K562 (cell line): ENCODE measurements around the gene ADAM22. TPM values are rescaled to one million over a fixed set of nuclear protein-coding genes. Genes with fewer than 3 reads are reported as not detected.

ENCODE experiments used
- ATAC-seq: fragments of 200-7000 bp; cut with Tn5 transposase; 3 replicates; pipeline ENCODE4 v1.9.1; 2020; ENCODE audit warnings: moderate library complexity
- BruUV-seq: library from RNA; stranded (reverse); fragments of 400-500 nt; replicated peaks from 2 replicates; lab custom pipeline; 2021; lab: Mats Ljungman, UMichigan
- CTCF ChIA-PET: fragments of 300-600 bp; formaldehyde crosslinking; extraction: SDS; loops from one replicate; lab custom pipeline; 2021; ENCODE audit warnings: low intra/inter-chr PET ratio; lab: Yijun Ruan, JAX
- POLR2A ChIA-PET: fragments of 300-600, 350-650 bp; sonication (Branson Sonifier 250); formaldehyde crosslinking; extraction: SDS; loops from one replicate; lab custom pipeline; 2021; ENCODE audit warnings: antibody characterized with exemption, inconsistent platforms; lab: Yijun Ruan, JAX
- DNase-seq, 4 experiments: peaks; one replicate each; pipeline versions ENCODE4 v3.0.0 to v3.0.0-alpha.2; 2011 to 2018; ENCODE audit warnings: low spot score in 3 of 4, mixed read lengths in 3 of 4; ENCODE audit errors: extremely low read depth in 1 of 4
- FAIRE-seq: peaks from 2 replicates; lab custom pipeline; 2011; peaks lifted over from hg19 to GRCh38; lab: Jason Lieb, UNC
- H2AFZ ChIP-seq: 2 replicates; pipeline ENCODE4 v1.6.0; 2011; ENCODE audit warnings: low read depth, low read length, control low read depth, inconsistent platforms
- H3K27ac ChIP-seq: fragments of 200-600 bp; 3 replicates; pipeline ENCODE4 v1.8.0; 2011; ENCODE audit warnings: low read depth, mild to moderate bottlenecking, control low read depth, inconsistent platforms, low read length, moderate library complexity, mixed read lengths; ENCODE audit errors: extremely low read depth
- H3K27me3 ChIP-seq, 2 experiments: fragments of 300-600 bp in 1 of 2; 2 replicates in 1 of 2; 3 replicates in 1 of 2; pipeline versions ENCODE4 v1.6.0 to v1.8.0; 2011; ENCODE audit warnings: inconsistent platforms in 2 of 2, low read length in 2 of 2, mild to moderate bottlenecking in 1 of 2, mixed read lengths in 1 of 2, moderate library complexity in 1 of 2; ENCODE audit not compliant: control insufficient read depth in 2 of 2, insufficient read depth in 2 of 2
- H3K36me3 ChIP-seq: fragments of 300-600 bp; 3 replicates; pipeline ENCODE4 v1.8.0; 2011; ENCODE audit warnings: mild to moderate bottlenecking, low read length, inconsistent platforms; ENCODE audit not compliant: control insufficient read depth, insufficient read depth
- H3K4me1 ChIP-seq, 2 experiments: fragments of 200-600 bp in 1 of 2; replicated peaks in 1 of 2; 2 replicates in 1 of 2; 3 replicates in 1 of 2; pipeline versions ENCODE4 v1.5.1 to v1.8.0; 2011; ENCODE audit warnings: inconsistent platforms in 2 of 2, low read length in 2 of 2, mild to moderate bottlenecking in 1 of 2, mixed read lengths in 1 of 2, moderate library complexity in 1 of 2; ENCODE audit not compliant: control insufficient read depth in 2 of 2, insufficient read depth in 2 of 2
- H3K4me2 ChIP-seq: 2 replicates; pipeline ENCODE4 v1.6.1; 2011; ENCODE audit warnings: low read length, control low read depth, inconsistent platforms, mixed read lengths; ENCODE audit not compliant: insufficient read depth
- H3K4me3 ChIP-seq: fragments of 200-600 bp; sonication (generic), shearing (Covaris generic); 2 replicates; pipeline ENCODE4 v1.5.1; 2016; ENCODE audit warnings: control low read depth, inconsistent platforms
- H3K79me2 ChIP-seq: fragments of 200-600 bp; 3 replicates; pipeline ENCODE4 v1.8.0; 2011; ENCODE audit warnings: low read length, inconsistent platforms; ENCODE audit not compliant: control insufficient read depth, insufficient read depth
- H3K9ac ChIP-seq, 2 experiments: 2 replicates each; pipeline versions ENCODE4 v1.6.0 to v1.6.1; 2011; ENCODE audit warnings: low read depth in 2 of 2, low read length in 2 of 2, control low read depth in 1 of 2, inconsistent platforms in 1 of 2, mild to moderate bottlenecking in 1 of 2, mixed read lengths in 1 of 2; ENCODE audit not compliant: insufficient read depth in 1 of 2
- H3K9me1 ChIP-seq: one replicate; pipeline ENCODE4 v1.6.0; 2011; ENCODE audit warnings: inconsistent platforms, mild to moderate bottlenecking, low read length, moderate library complexity; ENCODE audit not compliant: control insufficient read depth, insufficient read depth
- H3K9me3 ChIP-seq: replicated peaks from 2 replicates; pipeline ENCODE4 v1.5.1; 2011; ENCODE audit warnings: low read depth, low read length, inconsistent platforms; ENCODE audit not compliant: control insufficient read depth, insufficient read depth
- H4K20me1 ChIP-seq: replicated peaks from 2 replicates; pipeline ENCODE4 v1.6.1; 2011; ENCODE audit warnings: low read length, inconsistent platforms, mixed read lengths; ENCODE audit not compliant: control insufficient read depth, insufficient read depth
- ARID3B ChIP-seq: fragments of 250-450 bp; sonication (Bioruptor Pico); IDR thresholded peaks from 2 replicates; pipeline ENCODE4 v1.4.0; 2020; ENCODE audit warnings: borderline replicate concordance
- CBX3 ChIP-seq, 2 experiments: IDR thresholded peaks; 1 replicate in 1 of 2; 2 replicates in 1 of 2; pipeline ENCODE4 v1.6.1; 2012; ENCODE audit warnings: inconsistent platforms in 2 of 2, low read length in 2 of 2, borderline replicate concordance in 1 of 2, control low read depth in 1 of 2
- HDGF ChIP-seq: fragments of 450-650 bp; IDR thresholded peaks from 2 replicates; pipeline ENCODE4 v1.6.1; 2016
- HEY1 ChIP-seq: fragments of 250-450 bp; sonication (Bioruptor Pico); IDR thresholded peaks from 2 replicates; pipeline ENCODE4 v1.5.0; 2020; ENCODE audit warnings: mild to moderate bottlenecking, moderate library complexity, borderline replicate concordance
- KDM5B ChIP-seq: fragments of 200-600 bp; sonication (generic); IDR thresholded peaks from 2 replicates; pipeline ENCODE4 v1.6.1; 2012; ENCODE audit warnings: low read depth, mild to moderate bottlenecking, moderate library complexity, low read length, control low read depth, inconsistent platforms; ENCODE audit not compliant: insufficient replicate concordance
- LCOR ChIP-seq: sonication (generic); formaldehyde crosslinking; IDR thresholded peaks from 2 replicates; pipeline ENCODE4 v1.8.0; 2022; ENCODE audit warnings: mild to moderate bottlenecking, missing genetic modification reagents
- MLLT1 ChIP-seq, 2 experiments: fragments of 450-650 bp; IDR thresholded peaks; 2 replicates each; pipeline ENCODE4 v1.6.1; 2016
- MXI1 ChIP-seq: IDR thresholded peaks from 2 replicates; pipeline ENCODE4 v1.6.1; 2011; ENCODE audit warnings: low read depth, mild to moderate bottlenecking, improper control_type of control experiment, low read length
- POLR2B ChIP-seq: fragments of 450-650 bp; IDR thresholded peaks from 2 replicates; pipeline ENCODE4 v1.6.1; 2018; ENCODE audit warnings: low read depth; ENCODE audit not compliant: partially characterized antibody
- RBM34 ChIP-seq: fragments of 200-400 bp; formaldehyde crosslinking; IDR thresholded peaks from 2 replicates; pipeline ENCODE4 v1.6.1; 2018; ENCODE audit warnings: low read length, borderline replicate concordance; ENCODE audit not compliant: insufficient read depth
- SMAD2 ChIP-seq: fragments of 150-350 bp; IDR thresholded peaks from 2 replicates; pipeline ENCODE4 v1.6.1; 2014; ENCODE audit warnings: low read depth, mild to moderate bottlenecking, low read length
- ZNF347 ChIP-seq: fragments of 450-650 bp; formaldehyde crosslinking; IDR thresholded peaks from 2 replicates; pipeline ENCODE4 v1.4.0; 2020; ENCODE audit warnings: low read depth, mild to moderate bottlenecking, moderate library complexity
- ZNF408 ChIP-seq: fragments of 250-450 bp; sonication (Bioruptor Pico); IDR thresholded peaks from 2 replicates; pipeline ENCODE4 v1.4.0; 2020; ENCODE audit warnings: low read depth, mild to moderate bottlenecking, moderate library complexity
- ZNF436 ChIP-seq: fragments of 250-450, 450-650 bp; sonication (Bioruptor Pico); formaldehyde crosslinking; IDR thresholded peaks from 2 replicates; pipeline ENCODE4 v1.7.0; 2020; ENCODE audit warnings: mild to moderate bottlenecking
- ZNF511 ChIP-seq: sonication (generic); formaldehyde crosslinking; IDR thresholded peaks from 2 replicates; pipeline ENCODE4 v1.8.0; 2022; ENCODE audit warnings: mild to moderate bottlenecking, missing genetic modification reagents
- ZNF830 ChIP-seq: fragments of 250-450 bp; sonication (Bioruptor Pico); IDR thresholded peaks from 2 replicates; pipeline ENCODE4 v1.5.0; 2021; ENCODE audit warnings: mild to moderate bottlenecking
- WGBS: fragments of 100-300 bp; shearing (Covaris generic); methylation state at CpG from one replicate; pipeline ENCODE4 v1.1.6; 2016; ENCODE audit warnings: low coverage, mixed read lengths; ENCODE audit not compliant: insufficient coverage; ENCODE audit errors: missing lambda C conversion rate; 5-methylcytosine and 5-hydroxymethylcytosine counted together
- in situ Hi-C: fragments of 300-500 bp; cut with MboI; formaldehyde crosslinking; loops from 4 replicates; pipeline ENCODE4 v1.15.0; 2018; ENCODE audit warnings: inconsistent platforms, mixed read lengths
- intact Hi-C: fragments of 100-400 bp; cut with micrococcal nuclease; formaldehyde crosslinking; loops from 2 replicates; pipeline ENCODE4 v1.14.2; 2022
- polyA plus RNA-seq, 8 experiments: library from polyadenylated mRNA; depleted of rRNA in 4 of 8; stranded (reverse) in 5 of 8; unstranded in 3 of 8; fragments of >200 nt; fragmentation: Nextera tagmentation in 2 of 8; fragmentation: Illumina TruSeq in 1 of 8; extraction: Ambion mirVana in 2 of 8; extraction: Trizol in 1 of 8; gene quantifications; 2 replicates each; pipeline versions ENCODE4 v1.2.1 to v1.2.3, GENCODE V29; 2011 to 2014; ENCODE audit warnings: inconsistent platforms in 1 of 8, missing spikeins in 1 of 8
- total RNA-seq, 7 experiments: library from RNA; depleted of rRNA in 6 of 7; stranded (reverse); fragments of >200 nt in 6 of 7; fragmentation: Illumina TruSeq in 2 of 7; extraction: Trizol in 2 of 7; gene quantifications; 2 replicates each; pipeline versions ENCODE4 v1.2.1 to v1.2.3, GENCODE V29; 2011 to 2021; ENCODE audit warnings: low replicate concordance in 1 of 7

The ADAM22 gene
- total and polyA plus RNA-seq, 9 of the 15 experiments (the other 6 are each of a cell fraction or from before 2014, with no cell fraction given), result 0.01 to 0.58 (median 0.18) TPM

GRCh38 chr7:88115258-88115796 lies 181.3 kb downstream of the ADAM22 start (continued):
- no peak for TF ChIP-seq MLLT1 (IDR thresholded peaks at IDR 0.05)
- no peak for TF ChIP-seq POLR2B
- TF ChIP-seq ZNF347 (CRISPR knock-in tag), result no peak
- TF ChIP-seq ZNF436 (CRISPR knock-in tag), result no peak

- TF ChIP-seq ARID3B (CRISPR knock-in tag) (no peak), LCOR (CRISPR knock-in tag) (no peak), RBM34 (no peak), ZNF511 (CRISPR knock-in tag) (no peak), HDGF (no peak), KDM5B (no peak), MXI1 (no peak), ZNF830 (CRISPR knock-in tag) (no peak), HEY1 (no peak), ZNF408 (CRISPR knock-in tag) (no peak), SMAD2 (no peak), CBX3 (IDR thresholded peaks at IDR 0.05; ENCODE audit: borderline replicate concordance in 1 of 2, low read length in 2 of 2) (no peak)
- no peaks in the 10 kb centered on the region for H4K20me1 ChIP-seq
- H3K27me3 ChIP-seq, result no peaks in the 10 kb centered on the region
- H3K9ac ChIP-seq, result no peak overlapping the region
- no peak overlapping the region for H3K4me2 ChIP-seq
- H3K9me3 ChIP-seq, result no peaks in the 10 kb centered on the region
- H3K4me1 ChIP-seq, result no peaks in the 10 kb centered on the region
- ATAC-seq (no peak), FAIRE-seq (no peak), DNase-seq (no peak)
- no peak overlapping the region for H2AFZ ChIP-seq
- BruUV-seq, result no TSS peak
- H3K4me3 ChIP-seq, result no peak overlapping the region
- H3K36me3 ChIP-seq, result no peaks in the 10 kb centered on the region
- intact Hi-C loops (no loop called here), in situ Hi-C loops (loop anchor here (10.0 to 25.0 kb wide), 2 partner anchors 329 to 801 kb away; no protein-coding TSS in a partner anchor)
- ChIA-PET CTCF (no interaction called here), POLR2A (no interaction called here)
- no peak overlapping the region for H3K27ac ChIP-seq
- H3K9me1 ChIP-seq, result no peaks in the 10 kb centered on the region
- WGBS, result 0% methylated on average over 2 of the region's 2 CpGs
- H3K79me2 ChIP-seq, result no peaks in the 10 kb centered on the region
Observed at GRCh38 chr7:88115816-88116215, 181.8 kb downstream of the ADAM22 start.
